OCI-LY3 (cell line): ENCODE results near the gene RNASEH1.

Experiments
- H2AFZ ChIP-seq: fragments of 200-600, 300-600 bp; shearing (Covaris generic); 2 replicates; pipeline ENCODE4 v1.6.0; 2014; ENCODE audit warnings: antibody characterized with exemption, low read depth, low read length
- H3K27ac ChIP-seq: fragments of 200-600, 300-600 bp; sonication (generic); 2 replicates; pipeline ENCODE4 v1.5.1; 2014; ENCODE audit warnings: mild to moderate bottlenecking, low read length, moderate library complexity, mixed read lengths
- H3K27me3 ChIP-seq: fragments of 200-600, 300-600 bp; sonication (generic); 2 replicates; pipeline ENCODE4 v1.6.1; 2014; ENCODE audit warnings: low read depth, low read length, mixed read lengths
- H3K36me3 ChIP-seq: fragments of 200-600, 300-600 bp; sonication (generic); replicated peaks from 2 replicates; pipeline ENCODE3; 2014; ENCODE audit warnings: low read depth, low read length, mixed read lengths
- H3K4me1 ChIP-seq: fragments of 300-600, 200-600 bp; sonication (generic); 2 replicates; pipeline ENCODE4 v1.6.1; 2014; ENCODE audit warnings: low read length, mixed read lengths
- H3K4me2 ChIP-seq: fragments of 200-600, 300-600 bp; sonication (generic); 2 replicates; pipeline ENCODE4 v1.6.1; 2014; ENCODE audit warnings: low read length, mixed read lengths
- H3K4me3 ChIP-seq: fragments of 300-600, 200-600 bp; sonication (generic); 2 replicates; pipeline ENCODE4 v1.5.1; 2014; ENCODE audit warnings: antibody characterized with exemption, mild to moderate bottlenecking, low read length, moderate library complexity
- H3K79me2 ChIP-seq: fragments of 300-600, 200-600 bp; shearing (Covaris generic); 2 replicates; pipeline ENCODE4 v1.6.1; 2014; ENCODE audit warnings: mild to moderate bottlenecking, low read length, mixed read lengths
- H3K9ac ChIP-seq: fragments of 300-600, 200-600 bp; shearing (Covaris generic); 2 replicates; pipeline ENCODE4 v1.6.0; 2014; ENCODE audit warnings: mild to moderate bottlenecking, low read length, moderate library complexity
- H3K9me3 ChIP-seq: fragments of 200-600, 300-600 bp; shearing (Covaris generic); 2 replicates; pipeline ENCODE4 v1.6.1; 2014; ENCODE audit warnings: low read length, mixed read lengths; ENCODE audit not compliant: insufficient read depth
- H4K20me1 ChIP-seq: fragments of 200-600, 300-600 bp; sonication (generic); 2 replicates; pipeline ENCODE4 v1.6.1; 2016; ENCODE audit warnings: low read length, mixed read lengths; ENCODE audit not compliant: insufficient read depth
- CTCF ChIP-seq: fragments of 200-600, 300-600 bp; sonication (generic); IDR thresholded peaks from 2 replicates; pipeline ENCODE4 v1.5.1; 2014; ENCODE audit warnings: antibody characterized with exemption, low read length, low read depth
- EZH2phosphoT487 ChIP-seq: fragments of 200-600 bp; shearing (Covaris generic); IDR thresholded peaks from 2 replicates; pipeline ENCODE4 v1.6.1; 2018; ENCODE audit warnings: antibody characterized with exemption, mixed run types, low read depth

RNASEH1 gene

GRCh38 chr2:3553946-3554345 lies 4.2 kb downstream of the RNASEH1 start:
- Histone ChIP-seq H3K4me1 (peaks cover 9% of the 10 kb centered on the region), H3K9me3 (no peaks in the 10 kb centered on the region), H3K27me3 (no peaks in the 10 kb centered on the region), H4K20me1 (no peaks in the 10 kb centered on the region), H3K4me2 (no peak overlapping the region), H2AFZ (no peak overlapping the region), H3K79me2 (peaks cover 57% of the 10 kb centered on the region), H3K4me3 (no peak overlapping the region), H3K9ac (no peak overlapping the region), H3K27ac (no peak overlapping the region), H3K36me3 (peaks cover 57% of the 10 kb centered on the region)
- TF ChIP-seq EZH2phosphoT487 (no peak), CTCF (no peak)

- no peak overlapping the region for H3K9ac ChIP-seq
- no peak for TF ChIP-seq EZH2phosphoT487
- TF ChIP-seq CTCF: no peak
- no peak overlapping the region for H2AFZ ChIP-seq
- no peaks in the 10 kb centered on the region for H3K9me3 ChIP-seq
- no peaks in the 10 kb centered on the region for H3K4me1 ChIP-seq
- H3K27me3 ChIP-seq: no peaks in the 10 kb centered on the region
- H3K27ac ChIP-seq: no peak overlapping the region
- no peak overlapping the region for H3K4me3 ChIP-seq
- H3K4me2 ChIP-seq: no peak overlapping the region
- H3K36me3 ChIP-seq: peaks cover 65% of the 10 kb centered on the region
- H3K79me2 ChIP-seq: peaks cover 18% of the 10 kb centered on the region
- H4K20me1 ChIP-seq: 0 out of 2 replicates have a peak, but pooled peaks cover 2% of the 10 kb centered on the region
Measured at GRCh38 chr2:3547915-3548314, 10.2 kb downstream of the RNASEH1 start.

GRCh38 chr2:3545788-3546478 lies 12.2 kb downstream of the RNASEH1 start:
- Histone ChIP-seq H3K4me3 (no peak overlapping the region), H2AFZ (no peak overlapping the region), H4K20me1 (0 out of 2 replicates have a peak, but pooled peaks cover 7% of the 10 kb centered on the region), H3K27ac (no peak overlapping the region), H3K27me3 (no peaks in the 10 kb centered on the region), H3K4me2 (no peak overlapping the region), H3K4me1 (no peaks in the 10 kb centered on the region), H3K9ac (no peak overlapping the region), H3K9me3 (no peaks in the 10 kb centered on the region), H3K79me2 (peaks cover 28% of the 10 kb centered on the region), H3K36me3 (peaks cover 65% of the 10 kb centered on the region)
- TF ChIP-seq EZH2phosphoT487 (no peak), CTCF (no peak)

DNA sequence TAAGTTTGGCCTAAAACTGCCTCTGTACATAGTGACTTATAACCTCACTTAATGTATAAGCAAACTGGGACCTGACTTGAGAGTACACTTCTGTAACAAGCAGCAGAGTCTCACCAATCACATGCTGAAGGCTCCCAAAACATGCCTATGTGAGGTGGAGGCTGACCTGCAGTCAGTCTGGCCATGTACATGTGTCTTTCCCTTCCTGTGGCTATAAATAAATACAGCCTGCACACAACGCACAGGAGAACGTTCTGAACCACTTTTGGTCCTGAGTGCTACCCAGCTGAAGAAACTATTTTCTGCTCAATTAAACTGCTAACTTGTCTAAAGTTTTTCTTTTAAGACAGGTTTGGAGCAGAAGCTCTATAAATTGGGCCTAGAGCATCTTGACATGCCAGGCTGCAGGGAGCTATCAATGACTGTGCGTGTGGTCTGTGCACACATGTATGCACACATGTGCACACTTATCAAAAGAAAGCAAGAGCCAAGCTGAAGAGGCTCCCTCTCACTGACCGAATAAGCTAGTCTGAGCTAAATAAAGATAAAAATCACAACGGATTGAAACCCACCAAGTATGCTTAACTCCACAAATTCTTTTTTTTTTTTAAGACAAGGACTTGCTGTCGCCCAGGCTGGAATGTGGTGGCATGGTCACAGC lies 15.0 kb downstream of the RNASEH1 start:
- Histone ChIP-seq H2AFZ (no peak overlapping the region), H4K20me1 (0 out of 2 replicates have a peak, but pooled peaks cover 7% of the 10 kb centered on the region), H3K4me1 (no peaks in the 10 kb centered on the region), H3K4me2 (no peak overlapping the region), H3K27ac (no peak overlapping the region), H3K9ac (no peak overlapping the region), H3K36me3 (peaks cover 58% of the 10 kb centered on the region), H3K9me3 (no peaks in the 10 kb centered on the region), H3K79me2 (peaks cover 28% of the 10 kb centered on the region), H3K27me3 (no peaks in the 10 kb centered on the region), H3K4me3 (no peak overlapping the region)
- no peak for TF ChIP-seq CTCF
- no peak for TF ChIP-seq EZH2phosphoT487
